D721Med (cell line): ENCODE results near the gene SGPL1.
"Not testable (repeated sequence)": the region's sequence is repeated elsewhere in the genome, so short reads cannot be mapped to it uniquely, and the experiment has no call there.

Experiments used
- DNase-seq: peaks from one replicate; pipeline ENCODE4 v3.0.0; 2011; ENCODE audit warnings: low spot score; ENCODE audit not compliant: insufficient read length
- FAIRE-seq: peaks from 2 replicates; lab custom pipeline; 2011; peaks lifted over from hg19 to GRCh38; lab: Jason Lieb, UNC
- TF ChIP-seq, protein P1 (sequence below): IDR thresholded peaks from 2 replicates; pipeline ENCODE4 v1.5.1; 2012; ENCODE audit warnings: mild to moderate bottlenecking, control low read depth; ENCODE audit not compliant: insufficient read depth; ENCODE audit errors: missing control alignments

SGPL1 gene

DNA sequence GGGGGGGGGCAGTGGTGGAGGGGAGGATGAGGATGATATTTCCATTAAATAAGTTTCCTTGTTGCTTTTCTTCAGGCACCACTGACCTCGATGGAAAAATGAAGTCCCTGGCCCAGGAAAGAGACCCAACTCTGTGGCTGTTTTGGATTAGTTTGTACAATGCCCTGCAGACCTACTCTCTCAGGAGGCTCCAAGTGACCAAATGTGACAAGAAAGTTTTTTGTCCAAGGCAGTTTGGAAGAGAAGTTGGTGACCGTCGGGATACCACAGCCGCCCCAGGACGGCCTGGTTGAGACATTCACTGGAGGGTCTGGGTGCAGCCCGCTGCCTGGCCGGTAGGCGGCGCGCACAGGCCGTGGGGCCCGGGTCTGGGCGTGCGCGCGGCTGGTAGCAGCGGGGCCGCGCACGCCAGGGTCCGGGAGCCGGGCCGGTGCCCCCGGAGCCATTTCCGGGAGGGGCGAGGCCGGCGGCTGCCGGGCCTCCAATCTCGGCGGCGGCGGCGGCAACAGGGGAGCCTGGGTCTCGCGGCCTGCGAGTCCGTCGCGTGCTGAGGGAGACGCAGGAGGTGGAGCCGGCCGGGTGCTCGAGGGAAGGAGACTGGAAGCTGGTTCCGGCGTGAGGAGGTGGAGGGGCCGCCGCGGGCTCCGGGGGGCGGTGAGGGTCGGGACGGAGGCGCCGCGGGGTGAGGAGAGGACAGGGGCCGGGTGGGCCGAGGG lies at the start of gene SGPL1:
Gene SGPL1, plus strand, starts transcription at position 445 of the 716 bp plus-strand sequence. CDS start 906 bp downstream, outside the sequence.
- peak; percentile 95 for DNase-seq
- TF ChIP-seq, protein P1, sequence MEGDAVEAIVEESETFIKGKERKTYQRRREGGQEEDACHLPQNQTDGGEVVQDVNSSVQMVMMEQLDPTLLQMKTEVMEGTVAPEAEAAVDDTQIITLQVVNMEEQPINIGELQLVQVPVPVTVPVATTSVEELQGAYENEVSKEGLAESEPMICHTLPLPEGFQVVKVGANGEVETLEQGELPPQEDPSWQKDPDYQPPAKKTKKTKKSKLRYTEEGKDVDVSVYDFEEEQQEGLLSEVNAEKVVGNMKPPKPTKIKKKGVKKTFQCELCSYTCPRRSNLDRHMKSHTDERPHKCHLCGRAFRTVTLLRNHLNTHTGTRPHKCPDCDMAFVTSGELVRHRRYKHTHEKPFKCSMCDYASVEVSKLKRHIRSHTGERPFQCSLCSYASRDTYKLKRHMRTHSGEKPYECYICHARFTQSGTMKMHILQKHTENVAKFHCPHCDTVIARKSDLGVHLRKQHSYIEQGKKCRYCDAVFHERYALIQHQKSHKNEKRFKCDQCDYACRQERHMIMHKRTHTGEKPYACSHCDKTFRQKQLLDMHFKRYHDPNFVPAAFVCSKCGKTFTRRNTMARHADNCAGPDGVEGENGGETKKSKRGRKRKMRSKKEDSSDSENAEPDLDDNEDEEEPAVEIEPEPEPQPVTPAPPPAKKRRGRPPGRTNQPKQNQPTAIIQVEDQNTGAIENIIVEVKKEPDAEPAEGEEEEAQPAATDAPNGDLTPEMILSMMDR, result peak; percentile 84
- no peak for FAIRE-seq

DNA sequence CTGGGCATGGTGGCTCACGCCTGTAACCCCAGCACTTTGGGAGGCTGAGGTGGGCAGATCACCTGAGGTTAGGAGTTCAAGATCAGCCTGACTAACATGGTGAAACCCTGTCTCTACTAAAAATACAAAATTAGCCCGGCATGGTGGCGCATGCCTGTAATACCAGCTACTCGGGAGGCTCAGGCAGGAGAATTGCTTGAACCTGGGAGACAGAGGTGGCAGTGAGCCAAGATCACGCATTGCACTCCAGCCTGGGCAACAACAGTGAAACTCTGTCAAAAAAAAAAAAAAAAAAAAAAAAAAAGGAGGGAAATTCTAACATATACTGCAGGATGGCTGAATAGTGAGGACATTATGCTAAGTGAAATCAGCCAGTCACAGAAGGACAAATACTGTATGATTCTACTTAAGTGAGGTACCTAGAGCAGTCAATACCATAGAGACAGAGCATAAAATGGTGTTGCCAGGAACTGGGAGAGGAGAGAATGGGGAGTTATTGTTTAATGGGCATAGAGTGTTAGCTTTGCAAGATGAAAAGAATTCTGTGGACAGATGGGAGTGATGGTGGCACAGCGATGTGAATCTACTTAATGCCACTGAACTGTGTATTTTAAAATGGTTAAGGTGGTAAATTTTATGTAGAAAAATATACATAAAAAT lies 47.6 kb upstream of the SGPL1 start:
- FAIRE-seq, DNase-seq: not testable (repeated sequence)

- TF ChIP-seq, protein P1, result no peak
- no peak for DNase-seq
- FAIRE-seq, result no peak
These were observed 46.6 kb upstream of the SGPL1 start for GRCh38 chr10:70769121-70769520.

DNA sequence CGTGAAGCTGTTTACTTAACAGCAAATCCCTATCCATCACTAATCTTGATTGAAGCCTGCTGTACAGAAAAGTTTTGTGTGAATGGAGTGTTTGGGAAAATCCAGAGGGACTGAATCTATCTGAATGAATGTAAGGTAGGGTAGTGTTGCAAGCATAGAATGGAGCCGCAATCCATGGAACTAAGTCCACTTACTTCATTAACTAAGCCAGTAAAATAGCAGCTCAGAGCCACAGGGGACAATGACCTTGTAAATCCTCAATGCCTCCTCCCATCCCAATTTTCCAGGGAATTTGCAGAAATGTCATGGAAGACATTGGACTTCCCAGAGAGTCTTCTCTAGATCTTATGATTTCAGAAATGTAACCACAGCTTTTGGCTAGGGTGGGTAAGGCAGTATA lies 45.7 kb upstream of the SGPL1 start:
- FAIRE-seq, result no peak
- TF ChIP-seq, protein P1, result no peak
- DNase-seq, result no peak

DNA sequence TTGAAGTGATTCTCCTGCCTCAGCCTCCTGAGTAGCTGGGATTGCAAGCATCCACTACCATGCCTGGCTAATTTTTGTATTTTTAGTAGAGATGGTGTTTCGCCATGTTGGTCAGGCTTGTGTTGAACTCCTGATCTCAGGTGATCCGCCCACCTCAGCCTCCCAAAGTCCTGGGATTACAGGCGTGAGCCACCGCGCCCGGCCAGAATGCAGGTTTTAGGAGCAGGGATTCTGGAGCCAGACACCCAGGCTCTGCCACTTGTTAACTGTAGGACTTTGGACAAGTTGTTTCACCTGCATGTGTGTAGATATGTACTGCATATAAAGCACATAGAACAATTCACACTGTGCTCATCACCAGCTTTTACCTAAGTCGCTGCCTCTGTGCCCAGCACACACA lies 45.2 kb upstream of the SGPL1 start:
- DNase-seq, FAIRE-seq: not testable (repeated sequence)

- no peak for DNase-seq
- TF ChIP-seq, protein P1, result no peak
- FAIRE-seq, result no peak
These were observed 44.2 kb upstream of the SGPL1 start for GRCh38 chr10:70771311-70772194.

- TF ChIP-seq, protein P1, result no peak
- FAIRE-seq (no peak), DNase-seq (no peak)
These were observed 43.1 kb upstream of the SGPL1 start for GRCh38 chr10:70772627-70773026.
